ENCODE results near the gene CRACR2B. TPM values are rescaled to one million over a fixed set of nuclear protein-coding genes. Genes with fewer than 3 reads are reported as not detected.

Gene CRACR2B
- 0.78 and 2.3 TPM in 2 replicates for total RNA-seq

GRCh38 chr11:827897-828192 is at the start of gene CRACR2B:
TSS of gene CRACR2B (plus strand) at chr11:827919. CDS start at chr11:828608, 689 bp downstream.

GRCh38 chr11:789943-790342 is 37.8 kb upstream of the CRACR2B start, which contains the start of gene CEND1:
TSS of gene CEND1 (minus strand) at chr11:790090. CDS start at chr11:788576, 1,514 bp downstream.

GRCh38 chr11:798093-798713 is 29.5 kb upstream of the CRACR2B start, which contains the start of gene SLC25A22:
TSS of gene SLC25A22 (minus strand) at chr11:798281. CDS start at chr11:795006, 3,275 bp downstream.

DNA sequence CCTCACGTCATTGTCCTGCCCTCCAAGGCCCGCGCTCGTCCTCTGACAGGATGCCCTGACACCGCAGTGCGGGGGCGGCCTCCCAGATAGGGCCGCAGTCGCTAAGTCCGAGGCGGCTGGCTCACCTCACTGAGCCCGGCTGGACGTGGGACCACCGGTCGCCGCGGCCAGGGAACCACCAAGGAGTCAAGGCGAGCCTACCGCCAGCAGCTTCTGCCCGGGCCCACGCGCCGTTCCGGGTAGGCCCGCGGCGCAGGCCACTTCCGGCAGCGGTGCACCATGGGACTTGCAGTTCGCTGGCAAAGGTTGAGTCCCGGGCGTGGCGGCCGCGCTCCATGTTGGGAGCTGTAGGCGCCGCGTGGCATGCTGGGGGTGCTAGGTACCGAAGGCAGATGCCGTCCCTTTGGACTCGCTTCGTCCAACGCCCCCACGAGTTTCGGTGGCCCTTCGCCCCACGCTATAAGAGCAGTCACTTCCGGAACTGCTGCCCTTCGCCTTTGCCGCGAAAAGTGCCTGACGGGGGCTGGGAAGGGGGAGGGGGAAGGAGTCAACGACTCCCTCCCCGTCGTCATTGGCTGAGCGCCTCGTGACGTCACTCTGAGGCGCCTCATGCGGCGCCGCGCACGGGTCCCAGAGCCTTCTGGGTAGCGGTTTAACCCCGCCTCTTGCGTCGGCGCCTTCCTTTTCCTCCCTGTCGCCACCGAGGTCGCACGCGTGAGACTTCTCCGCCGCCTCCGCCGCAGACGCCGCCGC is 18.3 kb upstream of the CRACR2B start, which contains the start of gene RPLP2:
Gene RPLP2, plus strand, starts transcription at position 681 of the 753 bp plus-strand sequence. CDS start 268 bp downstream, outside the sequence.

DNA sequence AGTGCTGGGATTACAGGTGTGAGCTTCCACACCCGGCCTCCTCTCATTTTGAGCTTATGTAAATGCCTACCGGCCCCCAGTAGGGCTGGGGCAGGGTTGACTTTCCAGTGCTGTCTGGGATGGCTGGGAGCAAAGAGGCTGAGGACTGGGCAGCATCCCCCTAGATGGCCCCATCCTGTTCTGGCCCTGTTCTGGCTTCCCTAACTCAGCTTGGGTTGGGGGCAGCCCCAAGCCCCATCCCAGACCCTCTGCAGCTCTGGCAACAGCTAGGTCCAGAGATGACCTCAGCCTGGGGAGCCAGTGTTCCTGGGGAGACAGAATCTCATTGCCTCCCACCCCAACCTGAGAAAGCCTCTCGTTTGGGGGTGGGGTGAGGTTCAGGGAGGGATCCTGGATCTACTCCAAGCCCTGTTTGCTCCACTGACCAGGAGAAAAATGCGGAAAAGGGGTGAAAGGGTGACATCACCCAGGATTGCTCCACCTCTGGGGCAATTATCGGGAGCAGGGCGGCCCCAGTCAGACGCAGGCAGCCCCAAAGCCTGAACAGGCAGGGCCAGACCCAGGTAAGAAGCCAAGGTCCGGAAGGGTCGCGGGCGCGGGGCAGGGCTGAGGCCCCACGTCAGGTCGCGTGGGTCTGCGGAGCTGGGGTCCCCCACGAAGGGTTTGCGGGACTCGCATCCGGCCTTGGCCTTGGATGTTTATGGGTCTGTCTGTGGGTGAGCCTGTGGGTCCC is 9.2 kb upstream of the CRACR2B start, which contains the start of gene PNPLA2:
Gene PNPLA2, plus strand, starts transcription at position 519 of the 733 bp plus-strand sequence. CDS start 805 bp downstream, outside the sequence.

GRCh38 chr11:832529-833113 is 4.9 kb downstream of the CRACR2B start, which contains the start of gene CD151:
TSS of gene CD151 (plus strand) at chr11:832952. CDS start at chr11:836070, 3,118 bp downstream.

GRCh38 chr11:842370-843002 is 14.8 kb downstream of the CRACR2B start, which contains the start of the genes POLR2L and TSPAN4:
TSS of gene POLR2L (minus strand) at chr11:842529. CDS start at chr11:842508, 21 bp downstream.
TSS of gene TSPAN4 (plus strand) at chr11:842852. CDS start at chr11:850305, 7,453 bp downstream.

Other genes starting within 250 kb of the CRACR2B start
- gene IRF7, start 212.0 kb upstream of the CRACR2B start, total RNA-seq: 6.1 and 8.4 TPM in 2 replicates
- gene CDHR5, start 203.0 kb upstream of the CRACR2B start, total RNA-seq: not detected in 2 replicates
- not detected in 2 replicates for gene SCT, start 200.7 kb upstream of the CRACR2B start, total RNA-seq
- gene DRD4, start 190.7 kb upstream of the CRACR2B start, total RNA-seq: 0.07 and 0.23 TPM in 2 replicates
- 33.0 and 50.5 TPM in 2 replicates for gene DEAF1, start 132.7 kb upstream of the CRACR2B start, total RNA-seq
- 7.4 and 8.3 TPM in 2 replicates for gene TMEM80, start 132.1 kb upstream of the CRACR2B start, total RNA-seq
- gene EPS8L2, start 121.7 kb upstream of the CRACR2B start, total RNA-seq: 22.9 and 44.8 TPM in 2 replicates
- gene TALDO1, start 80.5 kb upstream of the CRACR2B start, total RNA-seq: 135 and 192 TPM in 2 replicates
- 26.1 and 44.4 TPM in 2 replicates for gene GATD1, start 50.4 kb upstream of the CRACR2B start, total RNA-seq
- 0.20 and 0.56 TPM in 2 replicates for gene CEND1, start 37.8 kb upstream of the CRACR2B start, total RNA-seq
- gene SLC25A22, start 29.6 kb upstream of the CRACR2B start, total RNA-seq: 13.9 and 18.2 TPM in 2 replicates
- gene PIDD1, start 22.7 kb upstream of the CRACR2B start, total RNA-seq: 7.7 and 13.0 TPM in 2 replicates
- gene RPLP2, start 18.0 kb upstream of the CRACR2B start, total RNA-seq: 207 and 271 TPM in 2 replicates
- 35.1 and 43.5 TPM in 2 replicates for gene PNPLA2, start 9.0 kb upstream of the CRACR2B start, total RNA-seq
- 1,084 and 1,441 TPM in 2 replicates for gene CD151, start 5.0 kb downstream of the CRACR2B start, total RNA-seq
- gene POLR2L, start 14.6 kb downstream of the CRACR2B start, total RNA-seq: 271 and 287 TPM in 2 replicates
- 213 and 215 TPM in 2 replicates for gene TSPAN4, start 14.9 kb downstream of the CRACR2B start, total RNA-seq
- gene CHID1, start 82.9 kb downstream of the CRACR2B start, total RNA-seq: 127 and 159 TPM in 2 replicates
- 40.6 and 51.8 TPM in 2 replicates for gene AP2A2, start 98.0 kb downstream of the CRACR2B start, total RNA-seq
- gene MUC6, start 208.8 kb downstream of the CRACR2B start, total RNA-seq: not detected in 2 replicates
- not detected in 2 replicates for gene MUC2, start 247.0 kb downstream of the CRACR2B start, total RNA-seq